ENCODE results near the gene SLC6A11.

Gene SLC6A11

GRCh38 chr3:10901296-10901945 lies 85.4 kb downstream of the SLC6A11 start:
- in situ Hi-C loops (cut with MboI; ENCODE audit: low sequenced_read_pairs), result no loop called here
- DNase-seq (ENCODE audit: low spot score in 2 of 2), result no peak
- Histone ChIP-seq H3K27me3 (ENCODE audit: low read depth) (no peaks in the 10 kb centered on the region), H3K9me3 (no peaks in the 10 kb centered on the region; the same call in 1 of the 2 replicates), H3K4me3 (no peak overlapping the region), H3K4me1 (no peaks in the 10 kb centered on the region), H3K36me3 (replicated peaks) (no peaks in the 10 kb centered on the region)

- no peak for DNase-seq (ENCODE audit: low spot score in 2 of 2)
Observed at GRCh38 chr3:10907262-10907661, 91.2 kb downstream of the SLC6A11 start.

GRCh38 chr3:10910367-10910766 lies 94.3 kb downstream of the SLC6A11 start:
- 0 out of 2 replicates have a peak, but pooled peaks cover 2% of the 10 kb centered on the region for H3K27me3 ChIP-seq (ENCODE audit: low read depth)
- no peak for DNase-seq (ENCODE audit: low spot score in 2 of 2)
- H3K4me3 ChIP-seq, result no peak overlapping the region
- no peaks in the 10 kb centered on the region for H3K36me3 ChIP-seq (replicated peaks)
- H3K4me1 ChIP-seq, result no peaks in the 10 kb centered on the region
- in situ Hi-C loops (cut with MboI; ENCODE audit: low sequenced_read_pairs), result no loop called here
- no peaks in the 10 kb centered on the region; the same call in 1 of the 2 replicates for H3K9me3 ChIP-seq

More at GRCh38 chr3:10907262-10907661, 91.2 kb downstream of the SLC6A11 start:
- no peaks in the 10 kb centered on the region for H3K4me1 ChIP-seq
- H3K4me3 ChIP-seq, result no peak overlapping the region
- H3K36me3 ChIP-seq (replicated peaks), result no peaks in the 10 kb centered on the region
- H3K27me3 ChIP-seq (ENCODE audit: low read depth), result no peaks in the 10 kb centered on the region
- in situ Hi-C loops (cut with MboI; ENCODE audit: low sequenced_read_pairs), result no loop called here
- no peaks in the 10 kb centered on the region; the same call in 1 of the 2 replicates for H3K9me3 ChIP-seq

GRCh38 chr3:10911350-10912002 lies 95.4 kb downstream of the SLC6A11 start:
- in situ Hi-C loops (cut with MboI; ENCODE audit: low sequenced_read_pairs), result no loop called here
- H3K9me3 ChIP-seq, result no peaks in the 10 kb centered on the region; the same call in 1 of the 2 replicates
- H3K36me3 ChIP-seq (replicated peaks), result no peaks in the 10 kb centered on the region

GRCh38 chr3:10912786-10913185 lies 96.8 kb downstream of the SLC6A11 start:
- no peaks in the 10 kb centered on the region for H3K9me3 ChIP-seq
- no peaks in the 10 kb centered on the region for H3K4me1 ChIP-seq
- in situ Hi-C loops (cut with MboI; ENCODE audit: low sequenced_read_pairs), result no loop called here
- no peak overlapping the region for H3K4me3 ChIP-seq
- DNase-seq (ENCODE audit: low spot score in 2 of 2), result no peak
- no peaks in the 10 kb centered on the region for H3K36me3 ChIP-seq (replicated peaks)
- H3K27me3 ChIP-seq (ENCODE audit: low read depth), result 0 out of 2 replicates have a peak, but pooled peaks cover 2% of the 10 kb centered on the region

More at GRCh38 chr3:10911350-10912002, 95.4 kb downstream of the SLC6A11 start:
- Histone ChIP-seq H3K4me1 (no peaks in the 10 kb centered on the region), H3K27me3 (ENCODE audit: low read depth) (0 out of 2 replicates have a peak, but pooled peaks cover 2% of the 10 kb centered on the region), H3K4me3 (no peak overlapping the region)
- DNase-seq (ENCODE audit: low spot score in 2 of 2), result no peak

- in situ Hi-C loops (cut with MboI; ENCODE audit: low sequenced_read_pairs), result no loop called here
- H3K36me3 ChIP-seq (replicated peaks), result no peaks in the 10 kb centered on the region
Observed at GRCh38 chr3:10915376-10915775, 99.3 kb downstream of the SLC6A11 start.

GRCh38 chr3:10917176-10917575 lies 101.1 kb downstream of the SLC6A11 start:
- Histone ChIP-seq H3K4me1 (no peaks in the 10 kb centered on the region), H3K36me3 (replicated peaks) (no peaks in the 10 kb centered on the region), H3K27me3 (ENCODE audit: low read depth) (0 out of 2 replicates have a peak, but pooled peaks cover 2% of the 10 kb centered on the region), H3K4me3 (no peak overlapping the region), H3K9me3 (no peaks in the 10 kb centered on the region)
- in situ Hi-C loops (cut with MboI; ENCODE audit: low sequenced_read_pairs), result no loop called here
- DNase-seq (ENCODE audit: low spot score in 2 of 2), result no peak

More at GRCh38 chr3:10915376-10915775, 99.3 kb downstream of the SLC6A11 start:
- H3K27me3 ChIP-seq (ENCODE audit: low read depth), result 0 out of 2 replicates have a peak, but pooled peaks cover 2% of the 10 kb centered on the region
- no peaks in the 10 kb centered on the region for H3K4me1 ChIP-seq
- DNase-seq (ENCODE audit: low spot score in 2 of 2), result no peak
- no peaks in the 10 kb centered on the region for H3K9me3 ChIP-seq
- H3K4me3 ChIP-seq, result no peak overlapping the region

- H3K36me3 ChIP-seq (replicated peaks), result no peaks in the 10 kb centered on the region
- H3K4me1 ChIP-seq, result no peaks in the 10 kb centered on the region
- H3K9me3 ChIP-seq, result no peaks in the 10 kb centered on the region
- H3K27me3 ChIP-seq (ENCODE audit: low read depth), result 0 out of 2 replicates have a peak, but pooled peaks cover 2% of the 10 kb centered on the region
- no peak for DNase-seq (ENCODE audit: low spot score in 2 of 2)
- no peak overlapping the region for H3K4me3 ChIP-seq
- in situ Hi-C loops (cut with MboI; ENCODE audit: low sequenced_read_pairs), result no loop called here
Observed at GRCh38 chr3:10918011-10918410, 102.0 kb downstream of the SLC6A11 start.

GRCh38 chr3:10919636-10920035 lies 103.6 kb downstream of the SLC6A11 start:
- in situ Hi-C loops (cut with MboI; ENCODE audit: low sequenced_read_pairs), result no loop called here
- peaks cover 4% of the 10 kb centered on the region; the same call in 1 of the 2 replicates for H3K27me3 ChIP-seq (ENCODE audit: low read depth)
- no peak for DNase-seq (ENCODE audit: low spot score in 2 of 2)
- H3K9me3 ChIP-seq, result no peaks in the 10 kb centered on the region
- H3K4me1 ChIP-seq, result no peaks in the 10 kb centered on the region
- H3K4me3 ChIP-seq, result no peak overlapping the region
- H3K36me3 ChIP-seq (replicated peaks), result no peaks in the 10 kb centered on the region

- Histone ChIP-seq H3K9me3 (no peaks in the 10 kb centered on the region), H3K4me1 (no peaks in the 10 kb centered on the region), H3K27me3 (ENCODE audit: low read depth) (peaks cover 2% of the 10 kb centered on the region; the same call in 1 of the 2 replicates), H3K36me3 (replicated peaks) (no peaks in the 10 kb centered on the region), H3K4me3 (no peak overlapping the region)
- in situ Hi-C loops (cut with MboI; ENCODE audit: low sequenced_read_pairs), result loop anchor here (25.0 kb wide), 1 partner anchor 737 kb away; no protein-coding TSS in a partner anchor
- no peak for DNase-seq (ENCODE audit: low spot score in 2 of 2)
Observed at GRCh38 chr3:10925436-10926255, 109.6 kb downstream of the SLC6A11 start.

- Histone ChIP-seq H3K4me3 (no peak overlapping the region), H3K9me3 (no peaks in the 10 kb centered on the region), H3K27me3 (ENCODE audit: low read depth) (peaks cover 2% of the 10 kb centered on the region; the same call in 1 of the 2 replicates), H3K4me1 (no peaks in the 10 kb centered on the region), H3K36me3 (replicated peaks) (no peaks in the 10 kb centered on the region)
- in situ Hi-C loops (cut with MboI; ENCODE audit: low sequenced_read_pairs), result loop anchor here (25.0 kb wide), 1 partner anchor 736 kb away; no protein-coding TSS in a partner anchor
- no peak for DNase-seq (ENCODE audit: low spot score in 2 of 2)
Observed at GRCh38 chr3:10926256-10926810, 110.3 kb downstream of the SLC6A11 start.

- in situ Hi-C loops (cut with MboI; ENCODE audit: low sequenced_read_pairs), result loop anchor here (25.0 kb wide), 1 partner anchor 735 kb away; no protein-coding TSS in a partner anchor
- H3K36me3 ChIP-seq (replicated peaks), result no peaks in the 10 kb centered on the region
Observed at GRCh38 chr3:10926811-10927521, 110.9 kb downstream of the SLC6A11 start.

More at GRCh38 chr3:10926811-10927521, 110.9 kb downstream of the SLC6A11 start:
- Histone ChIP-seq H3K4me3 (no peak overlapping the region), H3K9me3 (no peaks in the 10 kb centered on the region), H3K27me3 (ENCODE audit: low read depth) (peaks cover 2% of the 10 kb centered on the region; the same call in 1 of the 2 replicates), H3K4me1 (no peaks in the 10 kb centered on the region)
- no peak for DNase-seq (ENCODE audit: low spot score in 2 of 2)

Measured in HAP-1 (cell line).